Neuronal stem cell (in vitro differentiated cells): Measurements from ENCODE around the gene DLG2.

Experiments
- DNase-seq: peaks from one replicate; pipeline ENCODE4 v3.0.0-alpha.2; 2013; ENCODE audit warnings: low spot score
- H2AFZ ChIP-seq: one replicate; pipeline ENCODE4 v1.6.1; 2013; ENCODE audit warnings: mild to moderate bottlenecking, low read length, inconsistent platforms
- H2AK5ac ChIP-seq: 2 replicates; pipeline ENCODE4 v1.6.1; 2013; ENCODE audit warnings: low read depth, mild to moderate bottlenecking, inconsistent platforms, low read length, moderate library complexity, mixed read lengths
- H2BK120ac ChIP-seq: 2 replicates; pipeline ENCODE4 v1.6.1; 2013; ENCODE audit warnings: low read depth, mild to moderate bottlenecking, inconsistent platforms, low read length, moderate library complexity, mixed read lengths
- H2BK12ac ChIP-seq: one replicate; pipeline ENCODE4 v1.6.1; 2013; ENCODE audit warnings: low read length, inconsistent platforms
- H2BK15ac ChIP-seq: 2 replicates; pipeline ENCODE4 v1.6.1; 2013; ENCODE audit warnings: mild to moderate bottlenecking, low read length, inconsistent platforms, mixed read lengths
- H2BK5ac ChIP-seq: one replicate; pipeline ENCODE4 v1.6.1; 2013; ENCODE audit warnings: inconsistent platforms, mild to moderate bottlenecking, low read length, moderate library complexity
- H3K14ac ChIP-seq: one replicate; pipeline ENCODE4 v1.6.1; 2013; ENCODE audit warnings: low read length, inconsistent platforms
- H3K18ac ChIP-seq: 2 replicates; pipeline ENCODE4 v1.6.1; 2013; ENCODE audit warnings: low read length, inconsistent platforms
- H3K23ac ChIP-seq: 2 replicates; pipeline ENCODE4 v1.6.1; 2013; ENCODE audit warnings: low read depth, mild to moderate bottlenecking, mixed read lengths, low read length, inconsistent platforms; ENCODE audit not compliant: poor library complexity
- H3K27ac ChIP-seq: replicated peaks from 3 replicates; pipeline ENCODE4 v1.5.1; 2013; ENCODE audit warnings: low read length, inconsistent platforms
- H3K27me3 ChIP-seq, 3 experiments: 2 replicates each; pipeline ENCODE4 v1.6.1; 2013; ENCODE audit warnings: low read length in 3 of 3, mild to moderate bottlenecking in 2 of 3, inconsistent platforms in 1 of 3, low read depth in 1 of 3, mixed read lengths in 1 of 3, moderate library complexity in 1 of 3; ENCODE audit not compliant: control insufficient read depth in 3 of 3, insufficient read depth in 3 of 3
- H3K36me3 ChIP-seq, 2 donors: replicated peaks in 1 of 2; 2 replicates each; pipeline ENCODE4 v1.6.1; 2013; ENCODE audit warnings: low read length in 2 of 2; ENCODE audit not compliant: control insufficient read depth in 2 of 2, insufficient read depth in 2 of 2
- H3K4ac ChIP-seq: 2 replicates; pipeline ENCODE4 v1.6.1; 2013; ENCODE audit warnings: inconsistent platforms, mild to moderate bottlenecking, low read length, moderate library complexity
- H3K4me1 ChIP-seq, 2 donors: 1 replicate in 1 of 2; 2 replicates in 1 of 2; pipeline ENCODE4 v1.6.1; 2013; ENCODE audit warnings: low read length in 2 of 2, low read depth in 1 of 2; ENCODE audit not compliant: control insufficient read depth in 2 of 2, insufficient read depth in 1 of 2
- H3K4me2 ChIP-seq: one replicate; pipeline ENCODE4 v1.6.1; 2013; ENCODE audit warnings: mild to moderate bottlenecking, low read length, inconsistent platforms; ENCODE audit not compliant: insufficient read depth, poor library complexity, severe bottlenecking
- H3K4me3 ChIP-seq, 2 donors: 2 replicates each; pipeline ENCODE4 v1.5.1; 2013; ENCODE audit warnings: low read length in 2 of 2, mild to moderate bottlenecking in 2 of 2, inconsistent platforms in 1 of 2, moderate library complexity in 1 of 2
- H3K79me1 ChIP-seq: one replicate; pipeline ENCODE4 v1.6.1; 2013; ENCODE audit warnings: low read depth, mild to moderate bottlenecking, inconsistent platforms, low read length, moderate library complexity
- H3K9ac ChIP-seq: one replicate; pipeline ENCODE4 v1.6.1; 2013; ENCODE audit warnings: mild to moderate bottlenecking, low read depth, low read length, inconsistent platforms; ENCODE audit not compliant: poor library complexity
- H3K9me3 ChIP-seq, 2 donors: replicated peaks in 1 of 2; 2 replicates each; pipeline versions ENCODE3 to v1.6.1; 2013; ENCODE audit warnings: low read length in 2 of 2, mild to moderate bottlenecking in 2 of 2, inconsistent platforms in 1 of 2, low read depth in 1 of 2, mixed read lengths in 1 of 2, moderate library complexity in 1 of 2; ENCODE audit not compliant: control insufficient read depth in 2 of 2, insufficient read depth in 1 of 2
- H4K8ac ChIP-seq: one replicate; pipeline ENCODE4 v1.6.1; 2013; ENCODE audit warnings: low read depth, mild to moderate bottlenecking, inconsistent platforms, low read length, moderate library complexity
- H4K91ac ChIP-seq: one replicate; pipeline ENCODE4 v1.6.1; 2013; ENCODE audit warnings: low read length, low read depth, mild to moderate bottlenecking, inconsistent platforms; ENCODE audit not compliant: poor library complexity
- WGBS, 2 donors: extraction: QIAGEN DNeasy Blood & Tissue Kit; methylation state at CpG; one replicate each; pipeline ENCODE4 v1.1.7; 2013; ENCODE audit warnings: missing lambda C conversion rate in 2 of 2, mixed read lengths in 1 of 2; ENCODE audit not compliant: insufficient read length in 2 of 2, insufficient replicate concordance in 1 of 2; ENCODE audit errors: extremely low coverage in 2 of 2; 5-methylcytosine and 5-hydroxymethylcytosine counted together

Gene DLG2

GRCh38 chr11:83922318-83922717 is 1704.8 kb downstream of the DLG2 start:
- no peak overlapping the region for H3K4ac ChIP-seq
- H3K27me3 ChIP-seq, result no peaks in the 10 kb centered on the region
- H3K9me3 ChIP-seq, result no peaks in the 10 kb centered on the region
- H3K4me1 ChIP-seq, result no peaks in the 10 kb centered on the region
- H3K27ac ChIP-seq, result no peak overlapping the region
- no peak overlapping the region for H3K14ac ChIP-seq
- no peak overlapping the region for H4K91ac ChIP-seq
- no peak overlapping the region for H3K23ac ChIP-seq
- H3K18ac ChIP-seq, result no peak overlapping the region
- WGBS, 2 donors, result no CpG with 5 or more reads among the region's 4 CpGs
- no peak overlapping the region for H2BK120ac ChIP-seq
- no peak overlapping the region for H3K9ac ChIP-seq
- peak overlapping the region; percentile 4 for H3K4me2 ChIP-seq
- no peak overlapping the region for H2BK12ac ChIP-seq
- no peak overlapping the region for H4K8ac ChIP-seq
- H2AFZ ChIP-seq, result no peak overlapping the region
- H2BK5ac ChIP-seq, result no peak overlapping the region
- no peak overlapping the region for H3K4me3 ChIP-seq
- no peak overlapping the region for H2AK5ac ChIP-seq
- no peak overlapping the region for H2BK15ac ChIP-seq
- H3K79me1 ChIP-seq, result no peaks in the 10 kb centered on the region
- H3K36me3 ChIP-seq, result no peaks in the 10 kb centered on the region
- DNase-seq, result no peak

DNA sequence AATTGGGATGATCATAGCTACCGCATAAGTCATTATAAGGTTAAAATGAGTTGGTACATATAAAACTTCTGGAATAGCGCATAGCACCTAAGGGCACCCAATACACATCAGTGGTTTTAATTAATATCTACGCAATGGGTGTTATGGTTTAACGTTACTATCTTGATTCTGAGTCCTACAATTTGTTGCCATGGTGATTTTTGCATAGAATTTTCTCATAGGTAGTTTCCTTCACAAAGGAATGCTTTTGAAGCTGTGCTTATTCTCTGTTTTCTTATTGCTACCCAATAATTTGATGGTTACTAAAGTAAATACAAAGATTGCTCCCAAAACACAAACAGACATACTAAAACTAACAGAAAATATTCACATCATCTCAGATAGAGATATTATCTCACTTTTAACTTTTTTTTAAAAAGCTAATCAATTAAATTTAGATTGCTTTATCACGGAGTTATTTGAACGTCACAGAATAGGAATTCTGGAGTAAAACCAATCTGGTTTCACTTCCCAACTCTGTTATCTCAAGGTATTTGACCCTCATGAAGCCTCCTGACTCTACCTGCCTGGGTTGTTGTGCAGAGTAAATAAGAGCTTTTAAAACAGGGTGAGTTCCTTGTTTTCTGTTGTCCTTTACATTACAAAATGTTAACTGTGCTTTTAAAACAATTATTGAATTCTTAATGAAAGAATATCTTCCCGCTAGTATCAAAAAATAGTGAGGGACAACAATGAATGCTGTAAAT is 1705.5 kb downstream of the DLG2 start:
- no peak for DNase-seq
- no peak overlapping the region for H4K91ac ChIP-seq
- no CpG with 5 or more reads among the region's 7 CpGs for WGBS, 2 donors
- no peak overlapping the region for H2AFZ ChIP-seq
- H3K9me3 ChIP-seq, result no peaks in the 10 kb centered on the region
- no peak overlapping the region for H3K27ac ChIP-seq
- H3K23ac ChIP-seq, result no peak overlapping the region
- no peak overlapping the region for H2BK120ac ChIP-seq
- no peak overlapping the region for H3K4ac ChIP-seq
- H3K14ac ChIP-seq, result no peak overlapping the region
- H3K4me2 ChIP-seq, result no peak overlapping the region
- H3K27me3 ChIP-seq, result no peaks in the 10 kb centered on the region
- H3K9ac ChIP-seq, result no peak overlapping the region
- no peaks in the 10 kb centered on the region for H3K4me1 ChIP-seq
- no peak overlapping the region for H2BK15ac ChIP-seq
- no peaks in the 10 kb centered on the region for H3K79me1 ChIP-seq
- H3K4me3 ChIP-seq, result no peak overlapping the region
- no peak overlapping the region for H3K18ac ChIP-seq
- no peaks in the 10 kb centered on the region for H3K36me3 ChIP-seq
- no peak overlapping the region for H2BK12ac ChIP-seq
- H2AK5ac ChIP-seq, result no peak overlapping the region
- H2BK5ac ChIP-seq, result no peak overlapping the region
- H4K8ac ChIP-seq, result no peak overlapping the region

DNA sequence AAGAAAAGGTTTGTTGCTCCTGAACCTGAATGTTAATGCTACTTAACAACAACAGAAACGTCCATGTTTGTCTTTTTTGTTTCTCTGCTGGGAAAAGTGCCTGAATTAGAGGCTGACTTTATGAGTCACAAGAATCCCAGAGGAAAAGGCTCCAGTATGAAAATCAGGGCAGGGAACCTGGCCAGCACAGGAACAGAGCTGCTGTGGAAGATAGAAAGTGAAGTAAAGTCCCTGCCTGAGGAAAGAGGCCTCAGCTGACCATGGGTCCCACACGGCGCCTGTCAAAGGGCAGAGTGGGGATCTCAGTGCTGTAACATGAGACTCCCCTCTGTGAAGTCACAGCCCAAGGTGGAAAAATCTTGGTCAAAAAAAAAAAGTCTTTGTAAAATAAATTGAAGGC is 1708.7 kb downstream of the DLG2 start:
- Histone ChIP-seq H3K79me1 (no peaks in the 10 kb centered on the region), H3K23ac (no peak overlapping the region), H3K4me1 (no peaks in the 10 kb centered on the region), H3K27ac (no peak overlapping the region), H3K14ac (no peak overlapping the region), H4K8ac (no peak overlapping the region), H3K4me3 (no peak overlapping the region), H3K18ac (no peak overlapping the region), H2AFZ (peak overlapping the region; percentile 4), H2BK15ac (no peak overlapping the region), H3K4ac (no peak overlapping the region), H3K4me2 (no peak overlapping the region), H3K9me3 (no peaks in the 10 kb centered on the region), H3K36me3 (no peaks in the 10 kb centered on the region), H2BK12ac (no peak overlapping the region), H2BK120ac (no peak overlapping the region), H2AK5ac (no peak overlapping the region), H3K9ac (no peak overlapping the region), H3K27me3 (no peaks in the 10 kb centered on the region), H4K91ac (no peak overlapping the region), H2BK5ac (no peak overlapping the region)
- no CpG with 5 or more reads among the region's 3 CpGs for WGBS, 2 donors
- DNase-seq, result no peak

DNA sequence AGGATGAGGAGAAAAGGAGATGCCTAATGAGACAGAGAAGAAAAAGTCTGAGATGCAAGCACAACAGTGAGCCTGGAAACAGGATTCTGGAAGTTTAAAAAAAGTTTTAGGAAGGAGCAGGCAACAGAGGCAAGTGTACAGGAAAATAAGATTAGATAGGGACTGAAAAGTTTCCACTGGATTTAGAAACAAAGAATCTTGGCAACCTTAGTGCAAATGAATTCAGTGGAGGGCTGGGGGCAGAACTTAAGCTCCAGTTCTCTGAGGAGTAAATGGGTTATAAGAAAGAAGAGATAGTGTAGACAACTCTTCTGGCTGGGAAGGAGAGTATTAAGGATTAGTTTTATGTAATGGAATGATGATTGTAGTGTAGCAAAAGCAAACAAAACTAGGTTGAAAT is 1712.1 kb downstream of the DLG2 start:
- Histone ChIP-seq H3K4me2 (no peak overlapping the region), H3K18ac (no peak overlapping the region), H3K14ac (no peak overlapping the region), H3K9me3 (no peaks in the 10 kb centered on the region), H3K9ac (no peak overlapping the region), H3K27me3 (no peaks in the 10 kb centered on the region), H2BK120ac (no peak overlapping the region), H2BK15ac (no peak overlapping the region), H4K8ac (no peak overlapping the region), H3K27ac (no peak overlapping the region), H2BK5ac (no peak overlapping the region), H3K23ac (no peak overlapping the region), H3K79me1 (no peaks in the 10 kb centered on the region), H3K36me3 (no peaks in the 10 kb centered on the region), H3K4ac (no peak overlapping the region), H2BK12ac (no peak overlapping the region), H3K4me3 (no peak overlapping the region), H3K4me1 (no peaks in the 10 kb centered on the region), H4K91ac (no peak overlapping the region), H2AK5ac (no peak overlapping the region), H2AFZ (no peak overlapping the region)
- DNase-seq, result no peak
